ENCODE results near the gene ARSK.

ARSK gene

DNA sequence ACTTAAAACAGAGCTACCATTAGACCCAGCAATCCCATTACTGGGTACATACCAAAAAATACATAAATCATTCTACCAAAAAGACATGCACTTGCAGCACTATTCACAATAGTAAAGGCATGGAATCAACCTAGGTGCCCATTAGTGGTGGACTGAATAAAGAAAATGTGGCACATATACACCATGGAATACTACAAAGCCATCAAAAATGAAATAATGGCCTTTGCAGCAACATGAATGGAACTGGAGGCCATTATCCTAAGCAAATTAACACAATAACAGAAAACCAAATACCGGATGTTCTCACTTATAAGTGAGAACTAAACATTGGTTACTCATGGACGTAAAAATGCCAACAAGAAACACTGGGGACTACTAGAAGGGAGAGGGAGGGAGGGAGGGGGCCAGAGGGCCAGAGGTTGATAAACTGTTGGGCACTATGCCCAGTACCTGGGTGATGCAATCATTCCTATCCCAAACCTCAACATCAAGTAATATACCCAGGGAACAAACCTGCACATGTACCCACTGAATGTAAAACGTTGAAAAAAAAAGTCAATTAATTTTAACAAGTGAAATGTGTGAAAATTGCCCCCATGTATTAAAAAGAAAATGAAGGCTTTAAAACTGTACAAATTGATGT, 40.5 kb downstream of the ARSK start:
- Histone ChIP-seq H3K9me3 (ENCODE audit: insufficient read depth, low read length, severe bottlenecking) (no peaks in the 10 kb centered on the region), H3K4me1 (ENCODE audit: insufficient read depth, low read length) (peaks cover 11% of the 10 kb centered on the region), H3K27ac (ENCODE audit: low read length) (no peak overlapping the region), H3K4me2 (ENCODE audit: insufficient read depth, low read length) (no peak overlapping the region), H3K36me3 (ENCODE audit: insufficient read depth, low read length) (no peaks in the 10 kb centered on the region; the same call in 1 of the 2 replicates), H2AFZ (ENCODE audit: low read depth, low read length) (no peak overlapping the region), H3K27me3 (ENCODE audit: insufficient read depth, low read length, poor library complexity) (no peaks in the 10 kb centered on the region), H3K79me2 (ENCODE audit: insufficient read depth, low read length) (no peaks in the 10 kb centered on the region), H4K20me1 (ENCODE audit: insufficient read depth, low read length) (no peaks in the 10 kb centered on the region), H3K9ac (ENCODE audit: low read depth, low read length) (no peak overlapping the region), H3K4me3 (ENCODE audit: low read depth in 1 of 2, low read length in 2 of 2) (no peak overlapping the region)
- ATAC-seq (ENCODE audit: insufficient read depth, low read depth) (no peak), DNase-seq (no peak)
- no peak for TF ChIP-seq EZH2 (IDR thresholded peaks at IDR 0.05; ENCODE audit: borderline replicate concordance, low read depth, low read length, severe bottlenecking)
- TF ChIP-seq, protein P1, sequence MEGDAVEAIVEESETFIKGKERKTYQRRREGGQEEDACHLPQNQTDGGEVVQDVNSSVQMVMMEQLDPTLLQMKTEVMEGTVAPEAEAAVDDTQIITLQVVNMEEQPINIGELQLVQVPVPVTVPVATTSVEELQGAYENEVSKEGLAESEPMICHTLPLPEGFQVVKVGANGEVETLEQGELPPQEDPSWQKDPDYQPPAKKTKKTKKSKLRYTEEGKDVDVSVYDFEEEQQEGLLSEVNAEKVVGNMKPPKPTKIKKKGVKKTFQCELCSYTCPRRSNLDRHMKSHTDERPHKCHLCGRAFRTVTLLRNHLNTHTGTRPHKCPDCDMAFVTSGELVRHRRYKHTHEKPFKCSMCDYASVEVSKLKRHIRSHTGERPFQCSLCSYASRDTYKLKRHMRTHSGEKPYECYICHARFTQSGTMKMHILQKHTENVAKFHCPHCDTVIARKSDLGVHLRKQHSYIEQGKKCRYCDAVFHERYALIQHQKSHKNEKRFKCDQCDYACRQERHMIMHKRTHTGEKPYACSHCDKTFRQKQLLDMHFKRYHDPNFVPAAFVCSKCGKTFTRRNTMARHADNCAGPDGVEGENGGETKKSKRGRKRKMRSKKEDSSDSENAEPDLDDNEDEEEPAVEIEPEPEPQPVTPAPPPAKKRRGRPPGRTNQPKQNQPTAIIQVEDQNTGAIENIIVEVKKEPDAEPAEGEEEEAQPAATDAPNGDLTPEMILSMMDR (IDR thresholded peaks at IDR 0.05; ENCODE audit: borderline replicate concordance, extremely low read depth, low read length, poor library complexity, severe bottlenecking), result no peak

DNA sequence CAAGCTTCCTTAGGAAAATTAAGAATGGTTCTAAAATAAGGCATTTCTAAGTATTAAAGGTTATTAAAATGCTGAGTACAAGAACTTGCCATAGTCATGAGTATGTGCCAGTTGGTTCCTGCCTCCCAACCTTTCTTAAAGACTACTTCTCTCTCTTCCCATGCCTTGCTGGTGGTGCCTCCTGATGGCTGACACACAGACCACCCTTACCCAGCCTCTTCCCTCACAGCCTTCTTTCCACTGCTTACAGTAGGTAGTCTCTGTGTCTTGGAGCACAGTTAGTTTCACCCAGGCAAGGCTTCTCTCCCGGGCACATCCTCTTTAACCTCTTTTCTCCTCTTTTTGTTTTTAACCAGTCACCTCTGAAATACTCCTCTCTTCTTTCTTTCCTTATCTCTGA, 44.4 kb downstream of the ARSK start:
- Histone ChIP-seq H3K27me3 (ENCODE audit: insufficient read depth, low read length, poor library complexity) (no peaks in the 10 kb centered on the region), H3K79me2 (ENCODE audit: insufficient read depth, low read length) (no peaks in the 10 kb centered on the region), H3K4me3 (ENCODE audit: low read depth in 1 of 2, low read length in 2 of 2) (no peak overlapping the region), H3K4me2 (ENCODE audit: insufficient read depth, low read length) (no peak overlapping the region), H3K9ac (ENCODE audit: low read depth, low read length) (no peak overlapping the region), H4K20me1 (ENCODE audit: insufficient read depth, low read length) (no peaks in the 10 kb centered on the region), H3K27ac (ENCODE audit: low read length) (no peak overlapping the region), H3K9me3 (ENCODE audit: insufficient read depth, low read length, severe bottlenecking) (no peaks in the 10 kb centered on the region), H3K4me1 (ENCODE audit: insufficient read depth, low read length) (no peaks in the 10 kb centered on the region), H3K36me3 (ENCODE audit: insufficient read depth, low read length) (peaks cover 5% of the 10 kb centered on the region), H2AFZ (ENCODE audit: low read depth, low read length) (no peak overlapping the region)
- TF ChIP-seq EZH2 (IDR thresholded peaks at IDR 0.05; ENCODE audit: borderline replicate concordance, low read depth, low read length, severe bottlenecking), result no peak
- TF ChIP-seq, protein P1 (IDR thresholded peaks at IDR 0.05; ENCODE audit: borderline replicate concordance, extremely low read depth, low read length, poor library complexity, severe bottlenecking), result no peak
- DNase-seq (no peak), ATAC-seq (ENCODE audit: insufficient read depth, low read depth) (no peak)

DNA sequence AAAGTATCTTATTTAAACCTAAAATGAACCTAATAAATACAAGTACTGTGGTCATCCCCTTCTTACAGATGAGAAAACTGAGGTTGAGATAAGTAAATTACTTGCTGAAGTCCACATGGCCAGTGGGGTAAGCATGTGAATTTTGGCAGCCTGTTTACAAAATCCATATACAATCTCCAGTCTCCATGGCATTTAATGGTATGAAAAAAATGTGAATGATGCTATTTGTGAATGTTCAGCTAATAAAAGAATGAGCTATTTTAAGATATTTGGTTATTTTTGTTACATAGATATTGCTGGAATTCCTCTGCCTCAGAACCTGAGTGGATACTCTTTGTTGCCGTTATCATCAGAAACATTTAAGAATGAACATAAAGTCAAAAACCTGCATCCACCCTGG, 45.7 kb downstream of the ARSK start:
- no peaks in the 10 kb centered on the region for H3K9me3 ChIP-seq (ENCODE audit: insufficient read depth, low read length, severe bottlenecking)
- no peaks in the 10 kb centered on the region for H4K20me1 ChIP-seq (ENCODE audit: insufficient read depth, low read length)
- DNase-seq (no peak), ATAC-seq (ENCODE audit: insufficient read depth, low read depth) (no peak)
- TF ChIP-seq, protein P1 (IDR thresholded peaks at IDR 0.05; ENCODE audit: borderline replicate concordance, extremely low read depth, low read length, poor library complexity, severe bottlenecking), result no peak
- TF ChIP-seq EZH2 (IDR thresholded peaks at IDR 0.05; ENCODE audit: borderline replicate concordance, low read depth, low read length, severe bottlenecking), result no peak
- H2AFZ ChIP-seq (ENCODE audit: low read depth, low read length), result no peak overlapping the region
- H3K4me2 ChIP-seq (ENCODE audit: insufficient read depth, low read length), result no peak overlapping the region
- H3K4me1 ChIP-seq (ENCODE audit: insufficient read depth, low read length), result no peaks in the 10 kb centered on the region
- H3K4me3 ChIP-seq (ENCODE audit: low read depth in 1 of 2, low read length in 2 of 2), result no peak overlapping the region
- peaks cover 5% of the 10 kb centered on the region for H3K36me3 ChIP-seq (ENCODE audit: insufficient read depth, low read length)
- no peaks in the 10 kb centered on the region for H3K27me3 ChIP-seq (ENCODE audit: insufficient read depth, low read length, poor library complexity)
- H3K27ac ChIP-seq (ENCODE audit: low read length), result no peak overlapping the region
- H3K9ac ChIP-seq (ENCODE audit: low read depth, low read length), result no peak overlapping the region
- H3K79me2 ChIP-seq (ENCODE audit: insufficient read depth, low read length), result no peaks in the 10 kb centered on the region
